Measurements from ENCODE around the gene ZFTA.

GRCh38 chr11:63764340-63764678, 4.3 kb downstream of the ZFTA start:
- TF ChIP-seq POLR2A (IDR thresholded peaks at IDR 0.05; ENCODE audit: low read length) (no peak), GATA1 (IDR thresholded peaks at IDR 0.05; ENCODE audit: low read depth, low read length) (no peak)

Measured in erythroblast (primary cell).